ENCODE data around the gene RBAK. TPM values are rescaled to one million over a fixed set of nuclear protein-coding genes. Genes with fewer than 3 reads are reported as not detected.
"Not testable (repeated sequence)": the region's sequence is repeated elsewhere in the genome, so short reads cannot be mapped to it uniquely, and the experiment has no call there.

The RBAK gene
- total RNA-seq, 6 experiments from 2014 or later = 4.0 to 6.9 (median 5.1) TPM

GRCh38 chr7:5020098-5020497 lies 25.6 kb upstream of the RBAK start:
- H3K27ac ChIP-seq = no peak overlapping the region
- TF ChIP-seq, protein P1, sequence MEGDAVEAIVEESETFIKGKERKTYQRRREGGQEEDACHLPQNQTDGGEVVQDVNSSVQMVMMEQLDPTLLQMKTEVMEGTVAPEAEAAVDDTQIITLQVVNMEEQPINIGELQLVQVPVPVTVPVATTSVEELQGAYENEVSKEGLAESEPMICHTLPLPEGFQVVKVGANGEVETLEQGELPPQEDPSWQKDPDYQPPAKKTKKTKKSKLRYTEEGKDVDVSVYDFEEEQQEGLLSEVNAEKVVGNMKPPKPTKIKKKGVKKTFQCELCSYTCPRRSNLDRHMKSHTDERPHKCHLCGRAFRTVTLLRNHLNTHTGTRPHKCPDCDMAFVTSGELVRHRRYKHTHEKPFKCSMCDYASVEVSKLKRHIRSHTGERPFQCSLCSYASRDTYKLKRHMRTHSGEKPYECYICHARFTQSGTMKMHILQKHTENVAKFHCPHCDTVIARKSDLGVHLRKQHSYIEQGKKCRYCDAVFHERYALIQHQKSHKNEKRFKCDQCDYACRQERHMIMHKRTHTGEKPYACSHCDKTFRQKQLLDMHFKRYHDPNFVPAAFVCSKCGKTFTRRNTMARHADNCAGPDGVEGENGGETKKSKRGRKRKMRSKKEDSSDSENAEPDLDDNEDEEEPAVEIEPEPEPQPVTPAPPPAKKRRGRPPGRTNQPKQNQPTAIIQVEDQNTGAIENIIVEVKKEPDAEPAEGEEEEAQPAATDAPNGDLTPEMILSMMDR (IDR thresholded peaks at IDR 0.05) = no peak
- TF ChIP-seq POLR2A (IDR thresholded peaks at IDR 0.05) = no peak
- intact Hi-C loops (cut with DNase I) = no loop called here
- H3K4me1 ChIP-seq = no peaks in the 10 kb centered on the region
- no peak overlapping the region for H3K4me3 ChIP-seq
- H3K27me3 ChIP-seq = no peaks in the 10 kb centered on the region
- ATAC-seq = no peak
- no peaks in the 10 kb centered on the region for H3K36me3 ChIP-seq
- no peaks in the 10 kb centered on the region for H3K9me3 ChIP-seq
- 99% methylated on average over 9 of the region's 9 CpGs for WGBS (ENCODE audit: insufficient coverage, low coverage, low lambda C conversion rate, missing lambda C conversion rate)
- DNase-seq = no peak

DNA sequence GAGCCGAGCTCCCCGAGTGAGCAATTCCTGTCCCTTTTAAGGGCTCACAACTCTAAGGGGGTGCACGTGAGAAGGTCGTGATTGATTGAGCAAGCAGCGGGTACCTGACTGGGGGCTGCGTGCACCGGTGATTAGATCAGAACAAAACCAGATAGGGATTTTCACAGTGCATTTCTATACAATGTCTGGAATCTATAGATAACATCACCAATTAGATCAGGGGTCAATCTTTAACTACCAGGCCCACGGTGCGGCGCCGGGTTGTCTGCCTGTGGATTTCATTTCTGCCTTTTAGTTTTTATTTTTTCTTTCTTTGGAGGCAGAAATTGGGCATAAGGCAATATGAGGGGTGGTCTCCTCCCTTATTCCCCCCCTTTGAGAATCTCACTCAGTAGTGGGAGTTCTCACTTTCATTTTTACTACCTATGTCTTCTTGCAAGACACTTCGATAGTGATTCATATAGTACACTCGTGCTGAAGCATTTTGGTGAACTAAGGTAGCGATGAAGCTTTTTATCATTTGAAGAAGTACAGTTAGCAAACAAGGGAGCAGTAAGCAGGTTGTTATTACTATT lies 24.6 kb upstream of the RBAK start:
- H3K36me3 ChIP-seq; DNase-seq; H3K27me3 ChIP-seq; H3K4me3 ChIP-seq; ATAC-seq; H3K4me1 ChIP-seq; H3K27ac ChIP-seq; H3K9me3 ChIP-seq; intact Hi-C loops (cut with DNase I): not testable (repeated sequence)
- WGBS (ENCODE audit: insufficient coverage, low coverage, low lambda C conversion rate, missing lambda C conversion rate) = 81% methylated on average over 11 of the region's 14 CpGs

DNA sequence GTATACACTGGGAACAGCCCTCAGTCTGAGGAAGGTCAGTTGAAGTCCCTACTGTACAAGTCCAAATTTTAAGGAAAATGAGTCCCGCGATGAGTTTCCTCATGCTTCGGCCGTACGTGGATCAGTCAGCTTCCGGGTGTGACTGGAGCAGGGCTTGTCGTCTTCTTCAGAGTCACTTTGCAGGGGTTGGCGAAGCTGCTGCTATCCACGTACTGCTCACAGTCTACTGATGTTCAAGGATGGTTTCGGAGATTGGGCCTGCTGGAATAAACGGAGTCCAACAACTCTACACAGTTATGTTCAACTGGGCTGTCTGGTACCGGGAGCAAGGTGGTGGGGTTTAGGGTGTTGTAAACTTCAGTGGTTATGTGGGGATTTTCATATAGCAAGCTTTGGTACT lies 22.0 kb upstream of the RBAK start:
- WGBS (ENCODE audit: insufficient coverage, low coverage, low lambda C conversion rate, missing lambda C conversion rate) = 85% methylated on average over 10 of the region's 12 CpGs
- DNase-seq; ATAC-seq; H3K9me3 ChIP-seq; H3K4me1 ChIP-seq; H3K36me3 ChIP-seq; H3K27me3 ChIP-seq; H3K4me3 ChIP-seq; intact Hi-C loops (cut with DNase I); H3K27ac ChIP-seq: not testable (repeated sequence)

DNA sequence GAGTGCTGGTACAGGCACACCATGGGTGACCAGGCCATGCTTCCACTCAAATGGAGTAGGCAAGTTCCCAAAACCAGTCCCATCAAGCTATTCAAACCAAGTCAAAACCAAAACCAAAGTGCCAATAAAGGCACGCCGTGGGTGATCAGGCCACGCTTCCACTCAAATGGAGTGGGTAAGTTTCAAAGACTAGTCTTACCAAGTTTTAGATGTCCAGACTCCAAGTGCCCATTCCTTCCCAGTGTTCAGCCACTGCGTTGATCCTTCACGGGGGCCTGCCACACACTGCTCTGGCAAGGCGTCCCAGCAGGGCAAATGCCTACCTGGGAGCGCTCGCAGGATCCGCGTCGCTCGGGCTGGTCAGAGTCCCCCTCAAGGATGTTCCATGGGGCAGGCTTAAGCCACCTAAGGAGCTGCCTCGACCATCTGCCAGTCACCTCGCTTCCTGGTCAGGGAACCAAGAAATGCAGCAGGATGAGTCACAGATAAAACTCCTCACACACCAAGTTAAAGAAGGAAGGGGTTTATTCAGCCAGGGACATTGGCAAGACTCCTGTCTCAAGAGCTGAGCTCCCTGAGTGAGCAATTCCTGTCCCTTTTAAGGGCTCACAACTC lies 17.8 kb upstream of the RBAK start:
- ATAC-seq; H3K4me1 ChIP-seq; DNase-seq; H3K27ac ChIP-seq; H3K4me3 ChIP-seq; H3K9me3 ChIP-seq; H3K27me3 ChIP-seq; intact Hi-C loops (cut with DNase I); H3K36me3 ChIP-seq: not testable (repeated sequence)
- 86% methylated on average over 10 of the region's 14 CpGs for WGBS (ENCODE audit: insufficient coverage, low coverage, low lambda C conversion rate, missing lambda C conversion rate)

DNA sequence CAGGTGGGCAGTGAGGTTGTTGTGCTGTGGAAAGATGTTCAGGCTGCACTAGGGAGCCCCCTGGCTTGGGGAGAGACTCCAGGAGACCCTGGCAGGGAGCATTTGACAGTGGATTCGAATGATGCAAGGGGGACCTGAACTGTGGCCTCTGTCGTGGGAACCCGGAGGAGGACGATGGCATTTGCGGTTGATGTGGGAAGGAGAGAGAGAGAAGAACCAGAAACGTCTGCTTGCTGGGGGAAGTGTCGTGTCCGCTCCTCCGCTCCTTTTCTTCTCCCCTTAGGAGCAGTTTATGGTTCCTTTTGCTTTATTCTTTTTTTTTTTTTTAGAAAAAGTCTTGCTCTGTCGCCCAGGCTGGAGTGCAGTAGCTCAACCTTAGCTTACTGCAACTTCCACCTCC lies 12.5 kb upstream of the RBAK start:
- 71% methylated on average over 6 of the region's 10 CpGs for WGBS (ENCODE audit: insufficient coverage, low coverage, low lambda C conversion rate, missing lambda C conversion rate)
- intact Hi-C loops (cut with DNase I); ATAC-seq; H3K4me1 ChIP-seq; H3K4me3 ChIP-seq; H3K36me3 ChIP-seq; H3K9me3 ChIP-seq; DNase-seq; H3K27me3 ChIP-seq; H3K27ac ChIP-seq: not testable (repeated sequence)

DNA sequence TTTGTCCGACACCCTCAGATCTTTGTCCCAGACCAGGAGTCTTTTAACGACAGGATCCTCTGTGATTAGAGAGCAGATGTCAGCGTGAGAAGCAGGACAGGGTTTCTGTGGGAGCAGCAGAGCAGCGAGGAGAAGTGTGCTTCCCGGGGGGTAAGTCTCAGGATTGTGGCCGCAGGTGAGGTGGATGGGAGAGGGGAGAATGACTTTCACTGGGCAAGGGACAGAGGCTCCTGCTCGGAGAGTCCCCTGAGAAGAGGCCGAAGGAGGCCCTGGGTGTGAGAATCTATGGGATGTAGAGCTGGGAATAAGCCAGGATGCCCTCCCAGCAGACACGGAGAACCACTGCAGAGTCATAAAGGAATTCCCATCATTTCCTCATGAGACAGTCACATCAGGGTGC lies 10.4 kb upstream of the RBAK start:
- Histone ChIP-seq H3K36me3 (no peaks in the 10 kb centered on the region), H3K4me3 (no peak overlapping the region), H3K27me3 (no peaks in the 10 kb centered on the region), H3K27ac (no peak overlapping the region), H3K4me1 (no peaks in the 10 kb centered on the region), H3K9me3 (no peaks in the 10 kb centered on the region)
- intact Hi-C loops (cut with DNase I) = no loop called here
- DNase-seq = no peak
- 90% methylated on average over 7 of the region's 9 CpGs for WGBS (ENCODE audit: insufficient coverage, low coverage, low lambda C conversion rate, missing lambda C conversion rate)
- ATAC-seq = no peak
- TF ChIP-seq, protein P1 (IDR thresholded peaks at IDR 0.05) = no peak
- TF ChIP-seq POLR2A (IDR thresholded peaks at IDR 0.05) = no peak
